Peyer's patch (tissue), 4 donors: Measurements from ENCODE around the gene DPF1. TPM values are rescaled to one million over a fixed set of nuclear protein-coding genes. Genes with fewer than 3 reads are reported as not detected.
"Not testable (repeated sequence)": the region's sequence is repeated elsewhere in the genome, so short reads cannot be mapped to it uniquely, and the experiment has no call there.

Experiments used
- DNase-seq, 3 donors: peaks; one replicate each; pipeline ENCODE4 v3.0.0-alpha.2; 2017 to 2019
- H3K27ac ChIP-seq, 4 donors: fragments of 200-600 bp; sonication (generic); one replicate each; pipeline ENCODE4 v1.5.1; 2016 to 2019
- H3K27me3 ChIP-seq, 2 donors: fragments of 200-600 bp; sonication (generic); one replicate each; pipeline ENCODE4 v1.5.1; 2019
- H3K36me3 ChIP-seq, 3 donors: fragments of 200-600 bp; sonication (generic); one replicate each; pipeline ENCODE4 v1.5.1; 2016 to 2019
- H3K4me1 ChIP-seq, 4 donors: fragments of 200-600 bp; sonication (generic); one replicate each; pipeline ENCODE4 v1.5.1; 2016 to 2019
- H3K4me3 ChIP-seq, 4 donors: fragments of 200-600 bp; sonication (generic); 1 replicate in 3 of 4; 2 replicates in 1 of 4; pipeline ENCODE4 v1.5.1; 2016 to 2019; ENCODE audit warnings: mild to moderate bottlenecking in 1 of 4
- H3K9me3 ChIP-seq, 4 donors: fragments of 200-600 bp; sonication (generic); one replicate each; pipeline ENCODE4 v1.5.1; 2016 to 2019; ENCODE audit warnings: mild to moderate bottlenecking in 1 of 4
- CTCF ChIP-seq, 6 experiments: fragments of 450-650 bp in 4 of 6; fragments of 200-600 bp in 2 of 6; sonication (generic) in 1 of 6; IDR thresholded peaks; one replicate each; pipeline ENCODE4 v1.5.1; 2017 to 2019; ENCODE audit warnings: antibody characterized with exemption in 6 of 6, mild to moderate bottlenecking in 3 of 6, moderate library complexity in 1 of 6
- POLR2A ChIP-seq, 2 donors: fragments of 450-650 bp; IDR thresholded peaks; one replicate each; pipeline ENCODE4 v1.5.1; 2017; ENCODE audit warnings: antibody characterized with exemption in 2 of 2, mild to moderate bottlenecking in 2 of 2, moderate library complexity in 2 of 2
- total RNA-seq, 4 donors: library from RNA; depleted of rRNA; stranded (reverse); fragments of >200 nt; gene quantifications; one replicate each; pipeline ENCODE4 v1.1.0, GENCODE V29; 2016

DPF1 gene
- total RNA-seq, 4 donors from 2014 or later: not detected

GRCh38 chr19:38234615-38235014, 10.6 kb upstream of the DPF1 start:
- H3K9me3 ChIP-seq: no peaks in the 10 kb centered on the region
- H3K27me3 ChIP-seq: no peaks in the 10 kb centered on the region
- no peaks in the 10 kb centered on the region for H3K4me1 ChIP-seq
- DNase-seq: no peak
- no peaks in the 10 kb centered on the region for H3K36me3 ChIP-seq
- TF ChIP-seq CTCF (IDR thresholded peaks at IDR 0.05): no peak
- TF ChIP-seq POLR2A (IDR thresholded peaks at IDR 0.05): no peak
- H3K27ac ChIP-seq: no peak overlapping the region
- H3K4me3 ChIP-seq: no peak overlapping the region

GRCh38 chr19:38233740-38234251, 9.8 kb upstream of the DPF1 start:
- H3K4me1 ChIP-seq: peaks cover 3 to 6% (median 5%) of the 10 kb centered on the region in 4 donors
- H3K27me3 ChIP-seq: peaks cover 0 to 5% of the 10 kb centered on the region in 2 donors
- peak; percentile 39 to 84 (median 80) for TF ChIP-seq CTCF (IDR thresholded peaks at IDR 0.05)
- TF ChIP-seq POLR2A (IDR thresholded peaks at IDR 0.05): no peak
- H3K36me3 ChIP-seq: no peaks in the 10 kb centered on the region
- no peak overlapping the region for H3K4me3 ChIP-seq
- no peaks in the 10 kb centered on the region for H3K9me3 ChIP-seq
- no peak overlapping the region for H3K27ac ChIP-seq
- DNase-seq: peak; percentile 72 to 93 (median 86)

GRCh38 chr19:38231918-38232317, 7.9 kb upstream of the DPF1 start:
- TF ChIP-seq POLR2A (IDR thresholded peaks at IDR 0.05): no peak
- no peak for TF ChIP-seq CTCF (IDR thresholded peaks at IDR 0.05)
- H3K27me3 ChIP-seq: peaks cover 0 to 23% of the 10 kb centered on the region in 2 donors
- no peak overlapping the region for H3K27ac ChIP-seq
- no peak overlapping the region for H3K4me3 ChIP-seq
- DNase-seq: no peak
- H3K36me3 ChIP-seq: no peaks in the 10 kb centered on the region
- no peaks in the 10 kb centered on the region for H3K9me3 ChIP-seq
- H3K4me1 ChIP-seq: peaks cover 3 to 14% (median 8%) of the 10 kb centered on the region in 4 donors

- H3K4me3 ChIP-seq, DNase-seq, H3K9me3 ChIP-seq, H3K27ac ChIP-seq, H3K36me3 ChIP-seq: not testable (repeated sequence)
- Histone ChIP-seq H3K4me1 (peaks cover 3 to 14% (median 8%) of the 10 kb centered on the region in 4 donors), H3K27me3 (peaks cover 0 to 23% of the 10 kb centered on the region in 2 donors)
Observed at GRCh38 chr19:38230506-38231133, 6.6 kb upstream of the DPF1 start.

- peak overlapping the region in 1 of 4 donors; percentile 29 for H3K4me3 ChIP-seq
- no peak for TF ChIP-seq CTCF (IDR thresholded peaks at IDR 0.05)
- TF ChIP-seq POLR2A (IDR thresholded peaks at IDR 0.05): no peak
- no peaks in the 10 kb centered on the region for H3K9me3 ChIP-seq
- no peaks in the 10 kb centered on the region for H3K36me3 ChIP-seq
- H3K27me3 ChIP-seq: peaks cover 0 to 24% of the 10 kb centered on the region in 2 donors
- H3K27ac ChIP-seq: no peak overlapping the region
- peaks cover 3 to 14% (median 8%) of the 10 kb centered on the region in 4 donors for H3K4me1 ChIP-seq
- DNase-seq: peak; percentile 36 to 71 (median 60)
Observed at GRCh38 chr19:38229585-38230073, 5.6 kb upstream of the DPF1 start.
